ENCODE results near the gene THOC6. TPM values are rescaled to one million over a fixed set of nuclear protein-coding genes. Genes with fewer than 3 reads are reported as not detected.
A peak's percentile ranks its signal among the peaks of the same experiment; 100 is the strongest.

THOC6 gene
- total RNA-seq, 1 experiment from 2014 or later, result 68.2 TPM

- no peak overlapping the region for H3K14ac ChIP-seq (ENCODE audit: insufficient read depth, low read length)
- H2AK5ac ChIP-seq (ENCODE audit: insufficient read length, low read length), result no peak overlapping the region
- peaks cover 3% of the 10 kb centered on the region for H3K23me2 ChIP-seq (ENCODE audit: insufficient read length, low read depth, low read length, poor library complexity, severe bottlenecking)
- no peak overlapping the region for H3K9ac ChIP-seq (ENCODE audit: extremely low read depth, insufficient read length, low read length)
- no peak overlapping the region for H3K4me2 ChIP-seq (ENCODE audit: insufficient read depth, insufficient read length, low read length)
- H3K27me3 Mint-ChIP-seq (ENCODE audit: low read depth), result peaks cover 9% of the 10 kb centered on the region
- no peak overlapping the region for H3T11ph ChIP-seq (ENCODE audit: low read length)
- no peak overlapping the region for H3K18ac ChIP-seq (ENCODE audit: insufficient read length, low read depth, low read length)
- no peak overlapping the region for H3K4ac ChIP-seq (ENCODE audit: low read depth, low read length)
- H2BK15ac ChIP-seq (ENCODE audit: low read depth, low read length), result no peak overlapping the region
- H2BK20ac ChIP-seq (ENCODE audit: low read depth, low read length, poor library complexity, severe bottlenecking), result no peak overlapping the region
- no peak overlapping the region for H3K27ac ChIP-seq (ENCODE audit: insufficient read length, low read depth, low read length)
- no peak overlapping the region for H4K8ac ChIP-seq (replicated peaks; ENCODE audit: insufficient read length, low read depth, low read length)
- WGBS (ENCODE audit: extremely low coverage, insufficient read length, low lambda C conversion rate), result no CpG with 5 or more reads among the region's 58 CpGs
- H4K5ac ChIP-seq (ENCODE audit: insufficient read length, low read depth, low read length), result no peak overlapping the region
- no peak overlapping the region for H2AFZ ChIP-seq (ENCODE audit: low read length)
- peak overlapping the region in 1 of 2 experiments; percentile 51; a peak in 2 of 5 replicates for H3K4me3 Mint-ChIP-seq
- no peak overlapping the region for H2BK12ac ChIP-seq (ENCODE audit: insufficient read length, low read depth, low read length)
- H3K56ac ChIP-seq (ENCODE audit: insufficient read length, low read depth, low read length), result no peak overlapping the region
- no peaks in the 10 kb centered on the region for H3K9me3 ChIP-seq (ENCODE audit: control insufficient read depth, low read depth, low read length)
- no peaks in the 10 kb centered on the region for H3K79me1 ChIP-seq (ENCODE audit: insufficient read depth, low read depth, low read length, poor library complexity, severe bottlenecking)
- peaks cover 14 to 43% of the 10 kb centered on the region in 2 experiments for H3K4me1 Mint-ChIP-seq
- peak; percentile 97 for DNase-seq
- H3K27me3 ChIP-seq (ENCODE audit: insufficient read depth, low read length), result no peaks in the 10 kb centered on the region
- H4K20me1 ChIP-seq (ENCODE audit: control insufficient read depth, insufficient read depth, insufficient read length), result peaks cover 3% of the 10 kb centered on the region
- H2BK5ac ChIP-seq (ENCODE audit: insufficient read length, low read length), result no peak overlapping the region
- no peaks in the 10 kb centered on the region for H3K4me1 ChIP-seq (ENCODE audit: insufficient read depth, low read length)
- no peaks in the 10 kb centered on the region for H3K79me2 ChIP-seq (ENCODE audit: insufficient read depth, low read length)
- no peak overlapping the region for H3K23ac ChIP-seq (ENCODE audit: insufficient read length, low read depth, low read length)
- no peak overlapping the region for H3K27ac Mint-ChIP-seq
- peaks cover 13 to 38% (median 34%) of the 10 kb centered on the region in 3 experiments for H3K36me3 Mint-ChIP-seq (ENCODE audit: insufficient read depth in 1 of 3, low read depth in 3 of 3)
- H2BK120ac ChIP-seq (ENCODE audit: low read depth, low read length, poor library complexity, severe bottlenecking), result no peak overlapping the region
- TF ChIP-seq CTCF (conservative IDR thresholded peaks at IDR 0.05), result peak; percentile 93
- H4K91ac ChIP-seq (ENCODE audit: insufficient read length, low read depth, low read length), result no peak overlapping the region
- no peaks in the 10 kb centered on the region for H3K9me3 Mint-ChIP-seq
Observed at GRCh38 chr16:3027983-3028715, 4.3 kb downstream of the THOC6 start.

All from H9 (cell line).